ENCODE data around the gene MYO5A. TPM values are rescaled to one million over a fixed set of nuclear protein-coding genes. Genes with fewer than 3 reads are reported as not detected.

The MYO5A gene
- total and polyA plus RNA-seq, 2 donors (not counting 3 experiments of a cell fraction or from before 2014, with no cell fraction given) = 31.9 to 91.9 TPM

GRCh38 chr15:52359722-52360121 lies 169.0 kb downstream of the MYO5A start:
- ChIA-PET POLR2A (no interaction called here), CTCF (no interaction called here)
- Histone ChIP-seq H3K4me1 (ENCODE audit: control insufficient read depth, extremely low read depth, insufficient read depth, low read length) (no peaks in the 10 kb centered on the region), H4K20me1 (replicated peaks; ENCODE audit: control insufficient read depth, extremely low read depth, insufficient read depth, low read length) (no peaks in the 10 kb centered on the region), H3K9me1 (replicated peaks; ENCODE audit: control insufficient read depth, extremely low read depth, insufficient read depth, low read length) (no peaks in the 10 kb centered on the region), H3K27ac (ENCODE audit: insufficient read depth, low read depth, low read length) (no peak overlapping the region), H3K4me3 (replicated peaks in 1 of 3; ENCODE audit: insufficient read depth in 1 of 3, low read depth in 1 of 3, low read length in 3 of 3) (no peak overlapping the region), H3K4me2 (ENCODE audit: insufficient read depth, low read length) (no peak overlapping the region), H3K36me3 (ENCODE audit: control insufficient read depth in 2 of 2, extremely low read depth in 1 of 2, insufficient read depth in 2 of 2, low read length in 2 of 2) (peaks cover 7 to 14% of the 10 kb centered on the region in 2 experiments), H3K79me2 (ENCODE audit: control insufficient read depth, insufficient read depth, low read length) (no peaks in the 10 kb centered on the region), H3K9ac (replicated peaks; ENCODE audit: extremely low read depth, insufficient read depth, low read length) (no peak overlapping the region), H3K27me3 (ENCODE audit: control insufficient read depth in 2 of 2, insufficient read depth in 2 of 2, low read length in 2 of 2) (no peaks in the 10 kb centered on the region), H3K9me3 (replicated peaks; ENCODE audit: control insufficient read depth, insufficient read depth, low read length) (no peaks in the 10 kb centered on the region), H2AFZ (ENCODE audit: low read depth, low read length) (no peak overlapping the region)
- intact Hi-C loops (cut with micrococcal nuclease) = no loop called here
- FAIRE-seq = no peak
- TF ChIP-seq POLR2AphosphoS5 (IDR thresholded peaks at IDR 0.05; ENCODE audit: insufficient read depth, low read depth, low read length) (no peak), FOS (IDR thresholded peaks at IDR 0.05; ENCODE audit: borderline replicate concordance, insufficient read depth, low read length) (no peak), GATA2 (IDR thresholded peaks at IDR 0.05; ENCODE audit: insufficient read depth, insufficient read length, low read depth, low read length) (no peak), JUN (IDR thresholded peaks at IDR 0.05; ENCODE audit: borderline replicate concordance, insufficient read depth, insufficient read length, low read depth) (no peak), POLR2A (IDR thresholded peaks at IDR 0.05; ENCODE audit: low read depth, low read length) (no peak), MYC (IDR thresholded peaks at IDR 0.05; ENCODE audit: low read depth, low read length) (no peak), MAX (IDR thresholded peaks at IDR 0.05; ENCODE audit: insufficient read depth, insufficient read length) (no peak), EZH2 (IDR thresholded peaks at IDR 0.05; ENCODE audit: borderline replicate concordance, low read depth, low read length, severe bottlenecking) (no peak)
- TF ChIP-seq, protein P1, sequence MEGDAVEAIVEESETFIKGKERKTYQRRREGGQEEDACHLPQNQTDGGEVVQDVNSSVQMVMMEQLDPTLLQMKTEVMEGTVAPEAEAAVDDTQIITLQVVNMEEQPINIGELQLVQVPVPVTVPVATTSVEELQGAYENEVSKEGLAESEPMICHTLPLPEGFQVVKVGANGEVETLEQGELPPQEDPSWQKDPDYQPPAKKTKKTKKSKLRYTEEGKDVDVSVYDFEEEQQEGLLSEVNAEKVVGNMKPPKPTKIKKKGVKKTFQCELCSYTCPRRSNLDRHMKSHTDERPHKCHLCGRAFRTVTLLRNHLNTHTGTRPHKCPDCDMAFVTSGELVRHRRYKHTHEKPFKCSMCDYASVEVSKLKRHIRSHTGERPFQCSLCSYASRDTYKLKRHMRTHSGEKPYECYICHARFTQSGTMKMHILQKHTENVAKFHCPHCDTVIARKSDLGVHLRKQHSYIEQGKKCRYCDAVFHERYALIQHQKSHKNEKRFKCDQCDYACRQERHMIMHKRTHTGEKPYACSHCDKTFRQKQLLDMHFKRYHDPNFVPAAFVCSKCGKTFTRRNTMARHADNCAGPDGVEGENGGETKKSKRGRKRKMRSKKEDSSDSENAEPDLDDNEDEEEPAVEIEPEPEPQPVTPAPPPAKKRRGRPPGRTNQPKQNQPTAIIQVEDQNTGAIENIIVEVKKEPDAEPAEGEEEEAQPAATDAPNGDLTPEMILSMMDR (IDR thresholded peaks at IDR 0.05; ENCODE audit: extremely low read depth in 1 of 2, insufficient read depth in 1 of 2, low read depth in 1 of 2, low read length in 2 of 2) = no peak
- dilution Hi-C loops (cut with MboI; ENCODE audit: extremely low pct_ligation_motif_present, low sequenced_read_pairs) = no loop called here
- BruUV-seq (replicated peaks) = no TSS peak
- no peak for DNase-seq (ENCODE audit: low read depth, low spot score)

Measured in endothelial cell of umbilical vein (primary cell).